Left ventricle myocardium inferior (tissue), 1 donor: Measurements from ENCODE around the gene KIF18B. TPM values are rescaled to one million over a fixed set of nuclear protein-coding genes. Genes with fewer than 3 reads are reported as not detected.
A peak's percentile ranks its signal among the peaks of the same experiment; 100 is the strongest.

Experiments
- DNase-seq: peaks from one replicate; pipeline ENCODE4 v3.0.0-alpha.2; 2020
- H3K27ac ChIP-seq: fragments of 200-600 bp; replicated peaks from 2 replicates; pipeline ENCODE4 v1.8.0; 2021
- H3K27me3 ChIP-seq: fragments of 200-600 bp; 2 replicates; pipeline ENCODE4 v1.8.0; 2021; ENCODE audit warnings: low read depth
- H3K36me3 ChIP-seq: fragments of 200-600 bp; 2 replicates; pipeline ENCODE4 v1.8.0; 2021
- H3K4me1 ChIP-seq: fragments of 200-600 bp; 2 replicates; pipeline ENCODE4 v1.8.0; 2021
- H3K4me3 ChIP-seq: fragments of 200-600 bp; 2 replicates; pipeline ENCODE4 v1.8.0; 2021; ENCODE audit warnings: mild to moderate bottlenecking, moderate library complexity
- H3K9me3 ChIP-seq: fragments of 200-600 bp; replicated peaks from 2 replicates; pipeline ENCODE4 v1.8.0; 2021
- intact Hi-C: fragments of 100-400 bp; cut with micrococcal nuclease; formaldehyde crosslinking; loops from one replicate; pipeline ENCODE4 v1.11.0; 2022
- total RNA-seq: library from RNA; stranded (reverse); fragmentation: NEBNext Ultra II Directional; extraction: Animal tissue kit (Norgen Biotek cat#: 25700); gene quantifications from one replicate; pipeline ENCODE4 v1.2.1, GENCODE V29; 2021
- TF ChIP-seq, protein P1 (sequence below): fragments of 200-600 bp; IDR thresholded peaks from 2 replicates; pipeline ENCODE4 v1.8.0; 2021; ENCODE audit warnings: antibody characterized with exemption, mild to moderate bottlenecking, borderline replicate concordance
- donor health status: DM: no; HTN: yes; CAD: no; lungs with severe emphysema.

Gene KIF18B
- total RNA-seq, 1 donor from 2014 or later: 0.49 TPM

DNA sequence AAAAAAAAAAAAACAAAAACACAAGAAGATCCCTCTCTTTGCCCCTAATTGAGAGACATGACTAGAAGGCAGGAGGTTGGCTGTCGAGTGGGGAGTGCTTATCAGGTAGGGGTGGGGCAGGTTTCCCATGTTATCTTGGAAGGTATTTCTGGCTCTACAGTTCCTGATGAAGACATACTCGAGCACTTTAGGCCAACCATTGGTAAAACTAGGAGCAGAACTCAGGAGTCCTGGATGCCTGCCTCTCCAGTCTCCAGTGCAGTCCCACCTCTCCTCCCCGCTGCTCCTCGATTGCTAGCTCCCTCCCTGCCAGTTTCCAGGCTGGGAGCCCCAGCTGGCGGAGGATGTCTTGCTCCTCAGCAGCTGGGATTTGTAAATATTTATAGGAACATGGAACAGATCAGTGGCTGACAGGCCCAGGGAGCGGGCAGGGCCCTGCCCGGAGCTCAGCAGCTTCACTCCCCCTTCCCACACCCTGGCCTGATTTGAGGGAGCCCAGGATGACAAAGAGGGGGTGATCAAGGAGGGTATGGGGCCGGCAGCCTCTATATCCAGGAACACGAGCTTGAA lies 31.9 kb upstream of the KIF18B start:
- Histone ChIP-seq H3K9me3 (no peaks in the 10 kb centered on the region), H3K27me3 (peaks cover 45% of the 10 kb centered on the region), H3K4me1 (peaks cover 64% of the 10 kb centered on the region), H3K27ac (peak overlapping the region; percentile 88), H3K4me3 (no peak overlapping the region), H3K36me3 (no peaks in the 10 kb centered on the region)
- peak; percentile 32 for DNase-seq
- TF ChIP-seq, protein P1, sequence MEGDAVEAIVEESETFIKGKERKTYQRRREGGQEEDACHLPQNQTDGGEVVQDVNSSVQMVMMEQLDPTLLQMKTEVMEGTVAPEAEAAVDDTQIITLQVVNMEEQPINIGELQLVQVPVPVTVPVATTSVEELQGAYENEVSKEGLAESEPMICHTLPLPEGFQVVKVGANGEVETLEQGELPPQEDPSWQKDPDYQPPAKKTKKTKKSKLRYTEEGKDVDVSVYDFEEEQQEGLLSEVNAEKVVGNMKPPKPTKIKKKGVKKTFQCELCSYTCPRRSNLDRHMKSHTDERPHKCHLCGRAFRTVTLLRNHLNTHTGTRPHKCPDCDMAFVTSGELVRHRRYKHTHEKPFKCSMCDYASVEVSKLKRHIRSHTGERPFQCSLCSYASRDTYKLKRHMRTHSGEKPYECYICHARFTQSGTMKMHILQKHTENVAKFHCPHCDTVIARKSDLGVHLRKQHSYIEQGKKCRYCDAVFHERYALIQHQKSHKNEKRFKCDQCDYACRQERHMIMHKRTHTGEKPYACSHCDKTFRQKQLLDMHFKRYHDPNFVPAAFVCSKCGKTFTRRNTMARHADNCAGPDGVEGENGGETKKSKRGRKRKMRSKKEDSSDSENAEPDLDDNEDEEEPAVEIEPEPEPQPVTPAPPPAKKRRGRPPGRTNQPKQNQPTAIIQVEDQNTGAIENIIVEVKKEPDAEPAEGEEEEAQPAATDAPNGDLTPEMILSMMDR: no peak
- intact Hi-C loops: no loop called here

DNA sequence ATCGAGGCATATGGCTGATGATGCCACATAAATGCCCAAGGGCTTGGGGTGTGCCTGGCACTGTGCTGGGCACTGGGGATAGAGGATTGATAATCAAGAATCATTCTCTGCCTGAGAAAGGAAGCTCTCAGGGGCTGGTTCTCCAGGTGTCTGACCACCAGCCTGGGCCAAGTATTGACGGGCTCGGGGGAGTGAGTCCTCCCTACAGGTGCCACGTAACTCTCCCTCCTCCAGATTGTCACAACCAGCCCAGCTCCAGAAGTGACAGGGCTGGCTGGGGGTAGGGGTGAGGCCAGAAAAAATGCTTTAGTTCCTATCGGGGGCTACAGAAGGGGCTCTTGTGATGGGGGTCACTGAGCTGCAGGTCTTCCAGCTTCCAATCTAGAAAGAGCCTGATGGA lies 31.2 kb upstream of the KIF18B start:
- Histone ChIP-seq H3K27ac (peak overlapping the region; percentile 88), H3K36me3 (no peaks in the 10 kb centered on the region), H3K4me3 (no peak overlapping the region), H3K4me1 (peaks cover 64% of the 10 kb centered on the region), H3K9me3 (no peaks in the 10 kb centered on the region), H3K27me3 (peaks cover 46% of the 10 kb centered on the region)
- DNase-seq: no peak
- intact Hi-C loops: no loop called here
- TF ChIP-seq, protein P1: no peak

DNA sequence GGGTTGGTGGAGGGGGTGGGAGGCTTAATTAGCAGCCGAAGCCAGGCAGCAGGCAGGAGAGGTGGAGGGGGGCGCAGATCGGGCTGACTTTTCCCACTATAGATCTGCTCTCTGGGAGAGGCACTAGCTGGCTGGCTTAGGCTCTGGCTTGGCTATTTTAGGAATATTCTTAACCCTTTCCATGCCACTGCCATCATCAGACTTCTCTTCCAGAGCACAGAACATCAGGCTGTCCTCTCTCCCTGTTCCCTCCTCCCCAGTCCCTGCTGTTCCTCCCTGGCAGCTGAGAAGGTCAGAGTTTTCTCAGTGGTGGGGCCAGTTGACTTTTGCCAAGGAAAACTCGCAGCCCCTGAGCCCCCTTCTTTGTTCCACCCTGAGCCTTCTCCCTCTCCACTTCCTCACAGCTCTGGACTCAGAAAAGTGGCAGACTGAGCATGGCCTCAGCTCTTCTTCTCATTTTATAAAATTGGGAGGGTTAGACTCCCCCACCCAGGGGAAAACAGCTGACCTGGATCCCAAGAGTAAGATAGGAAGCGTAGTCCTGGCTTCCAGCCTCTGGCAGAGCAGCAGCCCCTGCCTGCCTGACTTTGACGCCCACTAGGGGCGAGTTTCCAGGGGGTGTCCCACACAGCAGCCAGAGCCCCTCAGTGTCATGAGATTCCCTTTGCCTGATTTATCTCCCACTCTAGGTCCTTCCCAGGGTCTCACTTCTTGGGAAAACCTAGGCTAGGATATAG lies 30.4 kb upstream of the KIF18B start:
- DNase-seq: no peak
- Histone ChIP-seq H3K27me3 (peaks cover 50% of the 10 kb centered on the region), H3K36me3 (no peaks in the 10 kb centered on the region), H3K9me3 (no peaks in the 10 kb centered on the region), H3K4me3 (no peak overlapping the region), H3K4me1 (peaks cover 61% of the 10 kb centered on the region), H3K27ac (peak overlapping the region; percentile 88)
- intact Hi-C loops: no loop called here
- TF ChIP-seq, protein P1: peak; percentile 12

DNA sequence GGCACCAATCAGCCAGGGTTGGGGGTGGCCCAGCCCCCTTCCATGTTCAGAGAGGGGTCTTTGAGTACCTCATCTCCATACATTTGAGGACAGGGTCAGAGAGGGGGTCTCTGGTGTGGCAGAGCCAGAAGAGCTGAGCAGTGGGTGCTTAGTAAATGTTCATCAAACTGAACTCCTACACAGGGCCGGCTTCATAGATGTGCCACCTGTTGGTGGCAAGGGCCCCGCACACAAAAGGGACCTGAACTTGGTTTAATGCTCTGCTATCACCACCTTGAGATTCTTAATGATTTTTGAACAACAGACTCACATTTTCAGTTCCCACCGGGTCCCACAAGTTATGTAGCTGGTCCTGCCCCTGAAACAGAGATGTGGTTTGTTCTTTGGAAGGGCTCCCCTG lies 29.5 kb upstream of the KIF18B start:
- Histone ChIP-seq H3K36me3 (no peaks in the 10 kb centered on the region), H3K27me3 (peaks cover 58% of the 10 kb centered on the region), H3K9me3 (no peaks in the 10 kb centered on the region), H3K4me3 (no peak overlapping the region), H3K27ac (peak overlapping the region; percentile 88), H3K4me1 (peaks cover 57% of the 10 kb centered on the region)
- TF ChIP-seq, protein P1: no peak
- intact Hi-C loops: no loop called here
- DNase-seq: no peak

DNA sequence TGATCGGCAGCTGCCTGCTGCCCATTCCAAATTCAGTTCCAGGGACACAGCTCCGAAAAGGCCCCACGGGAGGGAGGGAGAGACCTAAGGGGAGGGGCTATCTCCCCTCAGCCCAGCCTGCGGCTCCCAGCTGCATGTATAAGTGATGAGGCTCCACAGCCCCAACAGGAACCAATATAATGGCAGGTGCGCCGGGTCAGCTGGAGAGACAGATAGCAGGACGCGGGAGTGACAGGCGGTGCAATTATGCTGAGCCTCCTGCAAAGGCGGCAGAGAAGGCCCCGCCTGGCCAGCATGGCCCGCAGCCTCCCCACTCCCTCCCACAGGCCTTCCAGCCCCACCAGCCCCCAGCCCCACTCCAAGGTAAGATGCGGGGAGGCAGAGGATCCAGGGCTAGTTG lies 28.6 kb upstream of the KIF18B start:
- intact Hi-C loops: no loop called here
- Histone ChIP-seq H3K36me3 (no peaks in the 10 kb centered on the region), H3K4me3 (no peak overlapping the region), H3K27ac (peak overlapping the region; percentile 88), H3K4me1 (peaks cover 49% of the 10 kb centered on the region), H3K9me3 (no peaks in the 10 kb centered on the region), H3K27me3 (peaks cover 58% of the 10 kb centered on the region)
- TF ChIP-seq, protein P1: no peak
- DNase-seq: no peak
